Measurements from ENCODE around the gene PRKAG2.

PRKAG2 gene

DNA sequence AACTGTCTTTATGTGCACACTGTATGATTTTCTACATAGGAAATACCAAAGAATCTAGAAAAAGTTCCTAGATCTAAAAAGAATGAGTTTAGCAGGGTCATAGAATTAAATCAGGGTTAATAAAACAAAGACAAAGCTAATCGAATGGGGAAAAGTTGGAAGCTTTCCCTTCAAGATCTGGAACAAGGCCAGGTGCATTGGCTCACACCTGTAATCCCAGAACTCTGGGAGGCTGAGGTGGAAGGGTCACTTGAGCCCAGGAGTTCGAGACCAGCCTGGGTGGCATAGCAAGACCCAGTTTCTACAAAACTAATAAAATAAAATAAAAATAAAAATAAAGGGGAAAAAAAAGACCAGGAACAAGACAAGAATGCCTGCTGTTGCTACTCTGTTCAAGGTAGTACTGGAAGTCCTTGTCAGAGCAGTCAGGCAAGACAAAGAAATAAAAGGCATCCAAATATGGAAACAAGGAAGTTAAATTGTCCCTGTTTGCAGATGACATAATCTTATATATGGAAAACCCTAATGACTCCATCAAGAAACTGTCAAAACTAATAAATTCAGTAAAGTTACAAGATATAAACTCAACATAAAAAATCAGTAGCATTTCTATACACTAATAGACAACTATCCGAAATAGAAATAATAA lies 281.1 kb downstream of the PRKAG2 start:
- CTCF ChIA-PET = interaction anchor here (1.7 kb wide), 1 partner anchor 10 kb away, joined by 5 read pairs; no protein-coding TSS in a partner anchor
- POLR2A ChIA-PET = no interaction called here

DNA sequence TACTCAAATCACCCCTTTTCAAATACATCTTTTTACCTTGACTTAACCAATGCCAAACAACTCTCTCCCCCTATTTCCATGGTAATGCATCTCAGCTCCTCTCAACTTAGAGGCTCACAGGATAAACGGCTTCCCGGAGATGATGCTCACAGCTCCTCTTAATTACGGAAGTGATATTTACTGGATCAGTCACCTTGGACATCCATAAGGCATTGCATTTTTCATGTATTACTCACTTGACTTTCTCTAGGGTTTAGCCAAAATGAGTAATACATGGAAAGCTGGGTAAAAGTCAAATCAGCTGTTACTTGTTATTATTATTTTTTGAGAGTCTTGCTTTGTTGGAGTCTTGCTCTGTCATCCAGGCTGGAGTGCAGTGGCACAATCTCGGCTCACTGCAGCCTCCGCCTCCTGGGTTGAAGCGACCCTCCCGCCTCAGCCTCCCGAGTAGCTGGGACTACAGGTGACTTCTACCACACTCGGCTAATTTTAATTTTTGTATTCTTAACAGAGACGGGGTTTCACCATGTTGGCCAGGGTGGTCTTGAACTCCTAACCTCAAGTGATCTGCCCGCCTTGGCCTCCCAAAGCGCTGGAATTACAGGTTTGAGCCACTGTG lies 283.9 kb downstream of the PRKAG2 start:
- no peak for DNase-seq (ENCODE audit: extremely low spot score)
- ChIA-PET CTCF (interaction anchor here (1.7 kb wide), 1 partner anchor 8 kb away, joined by 3 read pairs; no protein-coding TSS in a partner anchor), POLR2A (no interaction called here)
- TF ChIP-seq, protein P1, sequence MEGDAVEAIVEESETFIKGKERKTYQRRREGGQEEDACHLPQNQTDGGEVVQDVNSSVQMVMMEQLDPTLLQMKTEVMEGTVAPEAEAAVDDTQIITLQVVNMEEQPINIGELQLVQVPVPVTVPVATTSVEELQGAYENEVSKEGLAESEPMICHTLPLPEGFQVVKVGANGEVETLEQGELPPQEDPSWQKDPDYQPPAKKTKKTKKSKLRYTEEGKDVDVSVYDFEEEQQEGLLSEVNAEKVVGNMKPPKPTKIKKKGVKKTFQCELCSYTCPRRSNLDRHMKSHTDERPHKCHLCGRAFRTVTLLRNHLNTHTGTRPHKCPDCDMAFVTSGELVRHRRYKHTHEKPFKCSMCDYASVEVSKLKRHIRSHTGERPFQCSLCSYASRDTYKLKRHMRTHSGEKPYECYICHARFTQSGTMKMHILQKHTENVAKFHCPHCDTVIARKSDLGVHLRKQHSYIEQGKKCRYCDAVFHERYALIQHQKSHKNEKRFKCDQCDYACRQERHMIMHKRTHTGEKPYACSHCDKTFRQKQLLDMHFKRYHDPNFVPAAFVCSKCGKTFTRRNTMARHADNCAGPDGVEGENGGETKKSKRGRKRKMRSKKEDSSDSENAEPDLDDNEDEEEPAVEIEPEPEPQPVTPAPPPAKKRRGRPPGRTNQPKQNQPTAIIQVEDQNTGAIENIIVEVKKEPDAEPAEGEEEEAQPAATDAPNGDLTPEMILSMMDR (IDR thresholded peaks at IDR 0.05; ENCODE audit: control extremely low read depth, extremely low read depth, low read depth, missing control alignments) = no peak

More for the DNA sequence above, 281.1 kb downstream of the PRKAG2 start:
- TF ChIP-seq, protein P1 (IDR thresholded peaks at IDR 0.05; ENCODE audit: control extremely low read depth, extremely low read depth, low read depth, missing control alignments) = no peak
- no peak for DNase-seq (ENCODE audit: extremely low spot score)

DNA sequence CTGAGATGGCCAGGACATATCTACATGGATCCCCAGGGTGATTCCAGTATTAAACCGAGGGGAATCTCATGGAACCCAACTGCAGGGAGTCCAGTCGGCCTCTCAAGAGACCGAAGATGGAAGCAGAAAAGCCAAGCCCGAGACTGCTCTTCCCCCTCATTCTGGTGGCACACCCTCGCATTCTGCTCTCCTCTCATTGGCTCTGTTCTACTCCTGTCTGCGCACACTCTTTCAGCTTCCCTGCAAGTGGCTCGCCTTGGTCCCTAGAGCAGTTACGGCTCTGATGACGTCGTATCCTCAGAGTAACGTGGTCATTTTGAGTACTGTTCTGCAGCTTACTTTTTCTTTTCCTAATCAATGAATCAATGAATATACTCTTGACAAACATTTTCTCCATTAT lies 284.6 kb downstream of the PRKAG2 start:
- CTCF ChIA-PET = interaction anchor here (1.7 kb wide), 1 partner anchor 9 kb away, joined by 3 read pairs; no protein-coding TSS in a partner anchor
- POLR2A ChIA-PET = no interaction called here
- TF ChIP-seq, protein P1 (IDR thresholded peaks at IDR 0.05; ENCODE audit: control extremely low read depth, extremely low read depth, low read depth, missing control alignments) = no peak
- no peak for DNase-seq (ENCODE audit: extremely low spot score)

DNA sequence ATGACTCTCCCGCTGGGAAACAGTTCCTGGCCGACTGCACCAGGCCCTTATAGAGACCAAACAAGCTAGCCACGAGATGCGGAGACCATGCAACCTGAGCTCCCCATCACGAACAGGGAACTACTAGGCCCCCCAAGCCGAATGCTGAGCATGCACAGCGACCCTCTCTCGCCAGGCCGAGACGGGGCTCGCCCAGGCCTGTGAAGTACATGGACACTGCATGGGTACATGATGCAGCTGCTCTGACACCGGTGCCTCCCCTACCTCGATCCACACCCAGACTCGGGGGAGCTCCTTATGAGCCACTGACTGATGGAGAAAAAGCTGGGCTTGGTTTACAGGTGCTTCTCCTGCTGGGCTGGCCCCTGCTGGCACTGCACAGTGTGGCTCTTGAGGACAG lies 285.0 kb downstream of the PRKAG2 start:
- DNase-seq (ENCODE audit: extremely low spot score) = no peak
- CTCF ChIA-PET = interaction anchor here (0.8 to 1.7 kb wide), 3 partner anchors 9 to 19 kb away, joined by 3 read pairs; no protein-coding TSS in a partner anchor
- POLR2A ChIA-PET = no interaction called here
- TF ChIP-seq, protein P1 (IDR thresholded peaks at IDR 0.05; ENCODE audit: control extremely low read depth, extremely low read depth, low read depth, missing control alignments) = no peak

DNA sequence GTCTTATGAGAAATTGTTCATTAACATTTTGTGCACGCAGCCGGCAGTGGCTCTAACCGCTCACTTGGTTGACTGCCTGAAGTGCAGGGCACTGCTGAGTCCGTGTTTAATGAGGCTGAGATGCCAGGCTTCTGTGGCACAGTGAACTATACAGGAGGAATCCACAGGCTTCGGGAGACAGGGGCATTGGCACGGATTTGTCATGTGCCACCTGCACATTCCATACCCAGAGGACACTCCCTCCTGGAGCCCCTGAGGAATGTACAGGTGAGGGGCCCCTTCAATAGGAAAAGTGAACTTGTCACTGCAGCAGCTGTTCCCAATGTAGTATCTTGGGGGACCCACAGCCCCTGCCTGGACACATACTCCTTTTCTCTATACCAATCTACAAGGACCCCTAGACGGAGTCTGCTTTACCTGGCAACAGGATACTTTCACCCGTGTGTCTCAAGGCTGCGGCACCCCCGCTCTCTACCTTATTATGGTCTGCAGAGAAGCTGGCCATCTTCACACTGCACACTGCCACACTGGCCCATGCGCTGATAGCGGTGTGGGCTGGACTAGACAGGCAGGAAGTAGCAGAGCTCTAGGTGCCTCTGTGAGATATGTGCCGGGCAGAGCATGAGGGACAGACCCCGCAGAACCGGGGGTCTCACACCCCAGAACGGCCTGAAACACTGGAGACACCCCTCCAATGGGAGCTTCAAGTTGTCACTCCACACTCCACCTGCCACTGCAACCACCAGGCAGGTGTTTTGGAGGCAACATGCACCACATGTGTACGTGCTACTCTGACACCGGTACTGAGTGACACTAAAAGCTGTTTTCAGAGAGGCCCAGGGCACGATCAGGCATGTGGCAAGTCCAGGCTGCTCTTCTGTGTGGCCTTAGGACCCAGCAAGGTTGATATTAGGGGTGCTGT lies 285.8 kb downstream of the PRKAG2 start:
- DNase-seq (ENCODE audit: extremely low spot score) = no peak
- POLR2A ChIA-PET = no interaction called here
- TF ChIP-seq, protein P1 (IDR thresholded peaks at IDR 0.05; ENCODE audit: control extremely low read depth, extremely low read depth, low read depth, missing control alignments) = no peak
- CTCF ChIA-PET = interaction anchor here (0.8 to 1.5 kb wide), 3 partner anchors 9 to 19 kb away, joined by 3 read pairs; no protein-coding TSS in a partner anchor
